IMR-90 (cell line): ENCODE measurements around the gene NCOA3.

Experiments used
- BHLHE40 ChIP-seq: fragments of 150-350 bp; IDR thresholded peaks from 2 replicates; pipeline ENCODE4 v1.6.1; 2016; ENCODE audit warnings: mild to moderate bottlenecking, low read depth, low read length
- FOS ChIP-seq: fragments of 150-350 bp; IDR thresholded peaks from 2 replicates; pipeline ENCODE4 v1.6.1; 2016; ENCODE audit warnings: low read depth, low read length
- MAFK ChIP-seq: IDR thresholded peaks from 2 replicates; pipeline ENCODE4 v1.6.1; 2012; ENCODE audit warnings: low read depth, low read length, improper control_type of control experiment
- MXI1 ChIP-seq: IDR thresholded peaks from 2 replicates; pipeline ENCODE4 v1.6.1; 2012; ENCODE audit warnings: low read depth, mild to moderate bottlenecking, low read length, moderate library complexity, borderline replicate concordance
- NFE2L2 ChIP-seq: fragments of 150-350 bp; IDR thresholded peaks from 2 replicates; pipeline ENCODE4 v1.6.1; 2016; ENCODE audit warnings: low read depth, mild to moderate bottlenecking, low read length
- POLR2A ChIP-seq: IDR thresholded peaks from 2 replicates; pipeline ENCODE4 v1.6.1; 2012; ENCODE audit warnings: mild to moderate bottlenecking, low read depth, low read length
- RAD21 ChIP-seq: IDR thresholded peaks from 2 replicates; pipeline ENCODE4 v1.6.1; 2012; ENCODE audit warnings: low read length, improper control_type of control experiment
- RCOR1 ChIP-seq: IDR thresholded peaks from 2 replicates; pipeline ENCODE4 v1.6.1; 2012; ENCODE audit warnings: mild to moderate bottlenecking, low read length, improper control_type of control experiment; ENCODE audit not compliant: insufficient replicate concordance
- TF ChIP-seq, protein P1 (sequence below): conservative IDR thresholded peaks from 2 replicates; pipeline ENCODE4 v1.5.1; 2012; ENCODE audit warnings: mild to moderate bottlenecking, low read depth, low read length, improper control_type of control experiment
- TF ChIP-seq, protein P2 (sequence below): fragments of 150-350 bp; IDR thresholded peaks from 2 replicates; pipeline ENCODE4 v1.6.1; 2017; ENCODE audit warnings: mild to moderate bottlenecking, antibody characterized with exemption, low read length, low read depth

DNA sequence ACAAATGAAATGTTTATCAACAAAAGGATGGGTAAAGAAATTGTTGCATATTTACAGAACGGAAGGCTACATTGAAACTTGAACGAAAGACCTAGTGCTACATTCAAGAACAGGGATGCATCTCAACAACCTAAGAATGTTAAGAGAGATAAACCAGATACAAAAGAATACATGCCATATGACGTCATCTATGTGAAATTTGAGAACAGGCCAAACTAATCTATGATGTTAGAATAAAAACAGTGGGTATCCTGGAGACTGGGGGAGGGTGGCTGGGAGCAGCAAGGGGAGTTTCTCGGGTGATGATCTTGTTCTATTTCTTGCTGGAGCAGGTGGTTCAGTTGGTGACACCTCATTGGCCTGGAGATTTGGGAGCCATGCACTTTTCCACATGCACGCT is 202.1 kb downstream of the NCOA3 start:
- TF ChIP-seq, protein P1, sequence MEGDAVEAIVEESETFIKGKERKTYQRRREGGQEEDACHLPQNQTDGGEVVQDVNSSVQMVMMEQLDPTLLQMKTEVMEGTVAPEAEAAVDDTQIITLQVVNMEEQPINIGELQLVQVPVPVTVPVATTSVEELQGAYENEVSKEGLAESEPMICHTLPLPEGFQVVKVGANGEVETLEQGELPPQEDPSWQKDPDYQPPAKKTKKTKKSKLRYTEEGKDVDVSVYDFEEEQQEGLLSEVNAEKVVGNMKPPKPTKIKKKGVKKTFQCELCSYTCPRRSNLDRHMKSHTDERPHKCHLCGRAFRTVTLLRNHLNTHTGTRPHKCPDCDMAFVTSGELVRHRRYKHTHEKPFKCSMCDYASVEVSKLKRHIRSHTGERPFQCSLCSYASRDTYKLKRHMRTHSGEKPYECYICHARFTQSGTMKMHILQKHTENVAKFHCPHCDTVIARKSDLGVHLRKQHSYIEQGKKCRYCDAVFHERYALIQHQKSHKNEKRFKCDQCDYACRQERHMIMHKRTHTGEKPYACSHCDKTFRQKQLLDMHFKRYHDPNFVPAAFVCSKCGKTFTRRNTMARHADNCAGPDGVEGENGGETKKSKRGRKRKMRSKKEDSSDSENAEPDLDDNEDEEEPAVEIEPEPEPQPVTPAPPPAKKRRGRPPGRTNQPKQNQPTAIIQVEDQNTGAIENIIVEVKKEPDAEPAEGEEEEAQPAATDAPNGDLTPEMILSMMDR: no peak
- TF ChIP-seq RCOR1: no peak
- no peak for TF ChIP-seq MAFK
- TF ChIP-seq BHLHE40: no peak
- no peak for TF ChIP-seq POLR2A
- no peak for TF ChIP-seq NFE2L2
- no peak for TF ChIP-seq MXI1
- no peak for TF ChIP-seq RAD21
- TF ChIP-seq FOS: no peak
- TF ChIP-seq, protein P2, sequence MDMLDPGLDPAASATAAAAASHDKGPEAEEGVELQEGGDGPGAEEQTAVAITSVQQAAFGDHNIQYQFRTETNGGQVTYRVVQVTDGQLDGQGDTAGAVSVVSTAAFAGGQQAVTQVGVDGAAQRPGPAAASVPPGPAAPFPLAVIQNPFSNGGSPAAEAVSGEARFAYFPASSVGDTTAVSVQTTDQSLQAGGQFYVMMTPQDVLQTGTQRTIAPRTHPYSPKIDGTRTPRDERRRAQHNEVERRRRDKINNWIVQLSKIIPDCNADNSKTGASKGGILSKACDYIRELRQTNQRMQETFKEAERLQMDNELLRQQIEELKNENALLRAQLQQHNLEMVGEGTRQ: no peak
